Mononuclear cell (primary cell): ENCODE measurements around the gene TOP2A. TPM values are rescaled to one million over a fixed set of nuclear protein-coding genes. Genes with fewer than 3 reads are reported as not detected.

ENCODE experiments used
- H3K27me3 ChIP-seq: 2 replicates; pipeline ENCODE4 v1.6.0; 2011; ENCODE audit warnings: low read length, control low read depth; ENCODE audit not compliant: insufficient read depth
- H3K4me1 ChIP-seq: 2 replicates; pipeline ENCODE4 v1.5.1; 2011; ENCODE audit warnings: mild to moderate bottlenecking, low read length, control low read depth; ENCODE audit not compliant: insufficient read depth
- H3K4me3 ChIP-seq: 2 replicates; pipeline ENCODE4 v1.5.1; 2011; ENCODE audit warnings: mild to moderate bottlenecking, low read length, moderate library complexity
- H3K9me3 ChIP-seq: 2 replicates; pipeline ENCODE4 v1.5.1; 2011; ENCODE audit warnings: low read depth, mild to moderate bottlenecking, control low read depth, low read length
- total RNA-seq: library from RNA; depleted of rRNA; stranded (reverse); fragments of >200 nt; gene quantifications from one replicate; pipeline ENCODE4 v1.2.3, GENCODE V29; 2012

TOP2A gene
- total RNA-seq, 1 donor: 1.7 TPM

DNA sequence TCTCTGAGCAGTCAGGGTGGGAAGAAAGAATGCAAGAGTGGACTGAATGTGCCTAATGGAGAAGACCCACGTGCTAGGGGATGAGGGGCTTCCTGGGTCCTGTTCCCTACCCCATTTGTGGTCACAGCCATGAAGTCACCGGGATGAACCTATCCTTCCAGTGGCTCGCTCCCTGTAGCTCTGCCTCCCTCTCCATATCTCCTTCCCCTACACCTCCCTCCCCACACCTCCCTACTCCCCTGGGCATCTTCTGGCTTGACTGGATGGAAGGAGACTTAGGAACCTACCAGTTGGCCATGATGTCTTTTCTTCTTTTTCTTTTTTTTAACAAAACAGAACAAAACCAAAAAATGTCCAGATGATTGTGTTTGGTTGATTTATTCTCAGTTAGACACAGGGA is 39.7 kb upstream of the TOP2A start:
- H3K27me3 ChIP-seq: no peaks in the 10 kb centered on the region
- no peaks in the 10 kb centered on the region for H3K4me1 ChIP-seq
- H3K4me3 ChIP-seq: no peak overlapping the region
- H3K9me3 ChIP-seq: no peaks in the 10 kb centered on the region

DNA sequence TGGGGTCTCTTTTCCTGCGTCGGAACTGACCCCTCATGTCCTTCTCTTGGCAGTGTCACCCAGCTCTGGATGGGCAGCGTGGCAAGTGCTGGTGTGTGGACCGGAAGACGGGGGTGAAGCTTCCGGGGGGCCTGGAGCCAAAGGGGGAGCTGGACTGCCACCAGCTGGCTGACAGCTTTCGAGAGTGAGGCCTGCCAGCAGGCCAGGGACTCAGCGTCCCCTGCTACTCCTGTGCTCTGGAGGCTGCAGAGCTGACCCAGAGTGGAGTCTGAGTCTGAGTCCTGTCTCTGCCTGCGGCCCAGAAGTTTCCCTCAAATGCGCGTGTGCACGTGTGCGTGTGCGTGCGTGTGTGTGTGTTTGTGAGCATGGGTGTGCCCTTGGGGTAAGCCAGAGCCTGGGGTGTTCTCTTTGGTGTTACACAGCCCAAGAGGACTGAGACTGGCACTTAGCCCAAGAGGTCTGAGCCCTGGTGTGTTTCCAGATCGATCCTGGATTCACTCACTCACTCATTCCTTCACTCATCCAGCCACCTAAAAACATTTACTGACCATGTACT is 38.8 kb upstream of the TOP2A start:
- Histone ChIP-seq H3K4me1 (no peaks in the 10 kb centered on the region), H3K27me3 (no peaks in the 10 kb centered on the region), H3K9me3 (no peaks in the 10 kb centered on the region), H3K4me3 (no peak overlapping the region)

DNA sequence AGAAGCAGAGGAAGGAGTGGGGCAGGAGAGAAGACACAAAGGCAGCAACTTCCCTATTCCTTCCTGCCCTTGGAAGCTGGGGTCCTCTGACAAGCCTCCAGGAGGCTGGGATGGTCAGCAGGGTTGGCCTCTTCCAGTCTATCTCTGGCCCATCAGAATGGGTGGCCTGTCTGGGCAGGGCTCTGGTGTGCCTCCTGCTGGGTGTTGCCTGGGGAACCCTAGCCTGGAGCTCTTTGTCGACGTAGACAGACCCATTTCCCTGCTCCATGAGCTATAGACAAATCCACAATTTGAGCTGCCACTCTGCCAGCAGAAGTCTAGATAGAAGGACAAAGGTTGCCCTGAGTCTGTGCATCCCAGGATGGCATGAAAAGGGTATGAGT is 36.9 kb upstream of the TOP2A start:
- no peaks in the 10 kb centered on the region for H3K4me1 ChIP-seq
- H3K27me3 ChIP-seq: no peaks in the 10 kb centered on the region
- no peaks in the 10 kb centered on the region for H3K9me3 ChIP-seq
- H3K4me3 ChIP-seq: no peak overlapping the region

DNA sequence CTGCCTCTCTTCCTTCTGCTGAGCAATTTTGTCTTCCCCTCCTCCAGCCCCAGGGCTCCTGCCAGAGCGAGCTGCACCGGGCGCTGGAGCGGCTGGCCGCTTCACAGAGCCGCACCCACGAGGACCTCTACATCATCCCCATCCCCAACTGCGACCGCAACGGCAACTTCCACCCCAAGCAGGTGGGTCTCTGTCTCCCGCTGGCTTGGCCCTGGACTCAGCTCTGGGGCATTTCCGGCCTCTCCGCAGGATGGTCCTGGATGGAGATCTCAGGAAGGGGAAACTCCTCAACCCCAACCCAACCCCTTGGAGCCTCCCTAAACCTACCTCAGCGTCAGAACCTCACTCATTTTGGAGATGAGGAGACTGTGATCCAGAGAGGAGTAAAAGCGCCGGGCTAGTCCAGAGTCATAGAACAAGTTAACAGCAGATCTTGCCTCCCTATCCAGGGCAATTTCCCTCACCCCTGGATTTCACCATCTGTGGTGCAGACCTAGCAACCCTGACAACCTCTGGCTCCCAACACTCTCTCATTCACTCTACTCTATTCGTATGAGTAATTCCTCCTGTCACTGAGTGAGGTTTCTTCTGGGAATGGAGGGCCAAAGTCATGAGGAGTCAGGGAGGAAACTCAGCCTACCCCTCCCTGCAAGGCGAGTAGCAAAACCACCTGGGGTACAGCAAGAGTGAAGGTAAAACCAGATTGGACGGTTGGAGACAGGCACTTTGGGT is 36.4 kb upstream of the TOP2A start:
- Histone ChIP-seq H3K27me3 (no peaks in the 10 kb centered on the region), H3K4me1 (no peaks in the 10 kb centered on the region), H3K9me3 (no peaks in the 10 kb centered on the region), H3K4me3 (no peak overlapping the region)

DNA sequence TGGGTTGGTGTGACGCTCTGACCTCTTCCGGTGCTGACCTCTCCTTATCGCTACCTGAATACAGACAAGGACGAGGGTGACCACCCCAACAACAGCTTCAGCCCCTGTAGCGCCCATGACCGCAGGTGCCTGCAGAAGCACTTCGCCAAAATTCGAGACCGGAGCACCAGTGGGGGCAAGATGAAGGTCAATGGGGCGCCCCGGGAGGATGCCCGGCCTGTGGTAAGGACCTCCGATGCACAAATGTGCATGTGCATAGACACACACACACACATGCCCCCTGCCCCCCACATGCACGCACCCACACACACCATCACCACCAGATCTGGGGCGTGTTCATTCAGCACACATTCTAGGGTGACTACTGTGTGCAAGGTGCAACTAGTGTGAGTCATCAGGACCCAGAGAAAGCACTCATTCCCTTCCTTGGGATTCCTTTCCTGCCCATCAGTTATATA is 35.3 kb upstream of the TOP2A start:
- Histone ChIP-seq H3K9me3 (no peaks in the 10 kb centered on the region), H3K27me3 (no peaks in the 10 kb centered on the region), H3K4me1 (peaks cover 8% of the 10 kb centered on the region), H3K4me3 (no peak overlapping the region)

DNA sequence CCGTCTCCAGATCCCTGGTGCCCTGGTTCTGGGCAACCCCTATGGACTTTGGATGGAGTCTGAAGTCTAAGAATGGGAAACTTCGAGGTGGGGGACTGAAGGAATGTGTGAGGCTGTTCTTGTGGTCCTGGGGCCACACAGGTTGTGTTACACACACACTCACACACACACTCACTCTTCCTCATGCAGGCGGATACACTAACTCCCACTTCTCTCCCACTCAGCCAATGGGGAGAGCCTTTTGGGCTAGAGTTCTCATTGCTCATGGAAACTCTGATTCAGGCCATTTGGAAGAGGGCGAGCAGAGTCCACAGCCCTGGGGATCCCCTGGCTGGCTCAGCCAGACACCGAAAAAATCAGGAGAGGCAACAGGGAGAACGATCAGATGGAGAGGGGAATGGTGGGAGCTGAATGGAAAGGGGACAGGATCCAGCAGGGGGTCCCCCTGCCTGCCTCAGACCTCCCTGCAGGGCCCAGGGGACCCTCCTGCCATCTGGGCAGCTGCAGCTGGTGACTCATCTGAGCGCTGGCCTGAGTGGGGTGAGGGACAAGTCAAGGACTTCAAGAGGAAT is 34.6 kb upstream of the TOP2A start:
- peaks cover 12% of the 10 kb centered on the region for H3K4me1 ChIP-seq
- no peak overlapping the region for H3K4me3 ChIP-seq
- H3K9me3 ChIP-seq: no peaks in the 10 kb centered on the region
- H3K27me3 ChIP-seq: no peaks in the 10 kb centered on the region

DNA sequence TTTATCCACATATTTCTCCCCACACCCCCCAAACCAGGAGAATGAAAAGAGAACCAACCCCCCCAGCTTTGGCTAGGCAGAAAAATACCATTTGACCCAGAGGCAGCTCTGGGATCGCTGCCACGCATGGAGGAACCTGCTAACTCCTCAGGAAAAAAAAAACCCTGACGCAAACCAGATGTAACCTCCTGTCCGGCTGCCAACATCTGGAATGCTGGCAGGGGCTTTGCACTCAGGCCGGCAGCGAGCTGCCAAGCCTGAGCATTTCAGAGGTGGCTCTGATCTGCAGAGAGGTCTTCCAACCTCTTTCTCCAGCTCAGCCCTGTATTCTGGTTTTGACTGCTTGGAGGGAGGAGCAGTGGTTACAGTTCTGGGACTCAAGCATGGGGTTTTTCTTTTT is 33.7 kb upstream of the TOP2A start:
- Histone ChIP-seq H3K4me1 (peaks cover 12% of the 10 kb centered on the region), H3K27me3 (no peaks in the 10 kb centered on the region), H3K4me3 (no peak overlapping the region), H3K9me3 (no peaks in the 10 kb centered on the region)

DNA sequence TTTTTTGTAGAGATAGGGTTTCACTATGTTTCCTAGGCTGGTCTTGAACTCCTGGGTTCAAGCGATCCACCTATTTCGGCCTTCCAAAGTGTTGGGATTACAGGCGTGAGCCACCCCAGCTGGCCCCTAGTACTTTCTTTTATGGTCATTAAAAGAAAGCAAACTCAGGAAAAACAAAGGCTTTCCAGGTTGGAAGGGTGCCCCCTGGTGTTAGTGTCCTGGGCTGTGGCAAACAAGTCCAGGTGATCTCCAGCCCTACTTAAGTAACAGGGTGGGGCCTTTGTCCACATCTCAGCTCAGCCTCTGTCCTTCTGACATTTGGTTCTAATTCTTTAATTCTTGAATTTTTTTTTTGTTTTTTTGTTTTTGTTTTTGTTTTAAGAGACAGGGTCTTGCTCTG is 32.5 kb upstream of the TOP2A start:
- no peaks in the 10 kb centered on the region for H3K9me3 ChIP-seq
- peaks cover 17% of the 10 kb centered on the region for H3K4me1 ChIP-seq
- H3K27me3 ChIP-seq: no peaks in the 10 kb centered on the region
- no peak overlapping the region for H3K4me3 ChIP-seq

DNA sequence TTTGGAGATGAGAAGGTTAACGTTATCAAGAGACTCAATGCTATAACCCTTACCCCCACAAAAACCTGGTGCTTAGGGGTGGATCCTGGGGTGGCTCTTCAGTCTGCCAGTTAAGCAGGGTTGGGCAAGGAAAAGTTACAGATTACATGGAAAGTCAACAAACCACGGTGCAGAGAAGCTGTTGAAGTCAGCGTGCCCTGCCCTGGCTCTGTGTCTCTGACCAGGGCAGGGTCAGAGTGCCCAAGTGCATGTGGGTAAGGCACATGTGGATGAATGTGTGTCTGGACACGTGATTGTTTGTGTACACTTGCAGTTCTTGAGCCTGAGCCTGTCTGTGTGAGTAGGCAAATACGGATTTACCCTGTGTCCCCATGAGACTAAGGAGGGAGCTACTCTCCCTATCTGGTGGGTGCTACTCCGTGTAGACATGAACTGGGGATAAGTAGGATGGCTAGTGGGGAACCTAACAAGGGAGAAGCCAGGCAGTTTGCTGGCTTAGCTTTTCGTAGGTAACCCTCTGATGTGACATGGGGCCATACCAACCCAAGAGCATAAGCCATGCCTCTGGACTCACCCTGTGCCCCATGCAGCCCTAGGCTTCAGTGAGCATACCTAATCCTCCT is 31.1 kb upstream of the TOP2A start:
- Histone ChIP-seq H3K4me1 (peaks cover 31% of the 10 kb centered on the region), H3K4me3 (no peak overlapping the region), H3K27me3 (peaks cover 2% of the 10 kb centered on the region), H3K9me3 (no peaks in the 10 kb centered on the region)

DNA sequence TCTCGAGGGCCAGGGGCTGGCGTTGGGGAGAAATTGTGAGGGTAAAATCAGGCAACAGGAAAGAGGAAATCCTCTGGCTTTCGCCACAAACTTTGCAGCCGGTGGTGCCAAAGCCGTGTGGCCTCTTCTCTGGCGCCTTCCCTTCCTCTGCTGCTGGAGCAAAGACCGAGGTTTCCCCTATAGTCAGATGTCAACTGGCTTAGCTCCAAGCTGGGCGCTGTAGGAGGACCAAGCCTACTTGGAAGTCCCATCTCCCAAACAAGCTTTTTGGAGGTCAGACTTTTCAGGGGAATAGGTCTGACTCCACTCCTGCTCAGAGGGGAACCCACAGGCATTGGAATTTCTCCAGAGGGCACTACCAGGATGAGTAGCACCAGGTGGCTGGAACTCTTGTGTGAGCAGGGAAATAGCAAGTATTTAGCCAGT is 30.5 kb upstream of the TOP2A start:
- no peak overlapping the region for H3K4me3 ChIP-seq
- peaks cover 2% of the 10 kb centered on the region for H3K27me3 ChIP-seq
- H3K4me1 ChIP-seq: peaks cover 33% of the 10 kb centered on the region
- no peaks in the 10 kb centered on the region for H3K9me3 ChIP-seq

DNA sequence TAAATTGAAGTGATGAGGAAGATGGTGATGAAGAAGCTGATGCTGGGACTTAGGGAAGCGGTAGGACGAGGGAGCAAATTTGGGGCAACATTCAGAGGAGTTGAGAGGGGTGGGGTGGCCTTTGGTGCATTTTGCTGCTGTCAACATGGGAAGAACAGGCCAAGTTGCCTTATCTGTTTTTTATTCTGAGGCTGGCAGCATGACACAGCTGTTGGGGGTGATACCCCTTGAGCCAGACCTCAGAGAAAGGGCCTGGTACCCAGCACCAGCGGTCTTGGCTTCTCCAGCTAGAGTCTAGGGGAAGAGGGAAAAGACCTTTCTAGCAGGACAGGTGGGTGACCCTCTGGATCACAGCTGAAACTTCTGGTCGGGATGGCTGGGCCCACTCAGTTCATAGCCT is 30.1 kb upstream of the TOP2A start:
- no peaks in the 10 kb centered on the region for H3K9me3 ChIP-seq
- peaks cover 36% of the 10 kb centered on the region for H3K4me1 ChIP-seq
- H3K4me3 ChIP-seq: no peak overlapping the region
- H3K27me3 ChIP-seq: peaks cover 2% of the 10 kb centered on the region

DNA sequence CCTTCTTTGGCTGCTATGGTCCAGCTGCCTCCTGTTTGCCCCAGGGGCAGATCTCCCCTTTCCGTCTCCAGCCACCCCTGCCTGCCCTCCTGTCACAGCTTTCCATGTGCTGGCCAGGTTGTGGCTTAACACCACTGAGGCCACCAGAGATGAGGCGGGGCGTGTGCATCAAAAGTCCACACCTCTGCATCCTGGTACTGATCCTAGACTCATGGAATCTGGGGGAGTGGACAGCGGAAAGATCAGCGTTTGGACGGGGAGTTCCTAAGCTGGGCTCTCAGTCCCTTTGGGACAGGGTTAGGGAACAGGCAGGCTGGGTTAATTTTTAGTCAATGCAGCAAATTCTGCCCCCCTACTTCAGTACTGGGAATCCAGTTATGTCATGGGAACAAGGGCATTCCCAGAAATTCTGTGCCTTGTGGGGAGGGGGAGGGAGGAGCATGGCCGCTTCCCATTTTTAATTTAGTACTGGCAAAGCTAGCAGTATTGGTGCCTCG is 29.5 kb upstream of the TOP2A start:
- Histone ChIP-seq H3K9me3 (no peaks in the 10 kb centered on the region), H3K4me1 (peaks cover 39% of the 10 kb centered on the region)

DNA sequence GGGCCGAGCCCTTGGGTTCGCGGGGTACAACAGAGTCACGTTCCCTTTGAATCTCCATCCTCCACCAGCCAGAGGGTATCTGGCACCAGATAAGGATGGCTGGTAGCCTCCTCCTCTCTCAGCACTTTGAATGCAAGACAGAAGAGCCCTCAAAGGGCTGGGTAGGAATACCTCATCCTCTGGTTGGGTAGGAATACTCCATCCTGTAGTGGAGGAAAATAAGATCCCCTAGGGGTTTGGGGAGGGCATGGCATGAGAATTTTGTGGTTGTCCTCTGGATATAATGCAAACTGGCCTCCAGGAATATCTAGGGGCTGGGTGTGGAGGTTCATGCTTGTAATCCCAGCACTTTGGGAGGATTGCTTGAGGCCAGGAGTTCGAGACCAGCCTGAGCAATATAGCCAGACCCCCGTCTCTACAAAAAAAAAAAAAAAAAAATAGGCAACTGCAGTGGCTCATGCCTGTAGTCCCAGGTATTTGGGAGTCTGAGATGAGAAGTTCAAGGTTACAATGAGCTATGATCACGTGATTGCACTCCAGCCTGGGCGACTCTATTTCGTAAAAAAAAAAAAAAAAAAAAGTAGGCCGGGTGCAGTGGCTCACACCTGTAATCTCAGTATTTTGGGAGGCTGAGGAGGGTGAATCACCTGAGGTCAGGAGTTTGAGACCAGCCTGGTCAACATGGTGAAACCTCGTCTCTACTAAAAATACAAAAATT is 28.2 kb upstream of the TOP2A start:
- Histone ChIP-seq H3K4me1 (peaks cover 39% of the 10 kb centered on the region), H3K9me3 (no peaks in the 10 kb centered on the region), H3K27me3 (peaks cover 5% of the 10 kb centered on the region), H3K4me3 (no peak overlapping the region)

More for the DNA sequence above, 29.5 kb upstream of the TOP2A start:
- peaks cover 5% of the 10 kb centered on the region for H3K27me3 ChIP-seq
- H3K4me3 ChIP-seq: no peak overlapping the region

DNA sequence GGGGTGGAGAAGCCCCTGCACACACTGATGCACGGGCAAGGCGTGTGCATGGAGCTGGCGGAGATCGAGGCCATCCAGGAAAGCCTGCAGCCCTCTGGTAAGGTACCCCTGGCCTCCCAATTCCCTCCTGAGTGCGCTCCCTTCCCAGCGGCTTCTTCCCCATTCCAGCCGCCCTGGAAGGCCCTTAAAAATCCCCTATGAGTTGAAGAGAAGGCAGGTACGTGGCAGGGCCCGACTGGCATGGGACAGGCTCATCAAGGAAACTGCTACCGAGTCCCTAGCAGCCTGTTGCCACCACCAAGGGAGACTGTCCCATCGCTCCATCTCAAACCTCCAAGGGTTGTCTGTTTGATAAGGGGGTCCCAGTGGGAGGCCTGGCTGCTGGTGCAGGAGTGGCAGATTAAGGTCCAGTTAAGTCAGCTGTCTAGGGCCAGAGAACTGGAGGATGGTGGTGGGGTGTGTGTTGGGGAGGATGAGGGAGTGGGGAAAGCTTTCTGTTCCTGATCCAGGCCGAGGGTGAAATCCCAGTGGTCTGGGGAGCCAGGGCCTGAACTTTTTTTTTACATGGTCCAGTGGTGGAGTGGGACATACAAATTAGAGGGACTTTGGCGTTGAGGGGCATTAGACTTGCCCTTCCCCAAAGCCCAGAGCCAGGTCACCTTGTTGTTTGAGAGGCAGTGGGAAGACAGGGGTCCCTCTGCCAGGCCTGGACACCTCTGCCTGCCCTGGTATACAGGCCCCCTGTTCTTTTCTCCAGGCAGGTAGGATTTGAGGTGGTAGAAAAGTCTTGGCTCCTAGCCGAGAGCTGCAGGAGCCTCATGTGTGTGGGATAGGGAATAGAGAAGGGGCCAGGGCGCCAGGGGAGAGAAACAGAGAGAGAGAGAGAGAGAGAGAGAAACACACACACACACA is 26.5 kb upstream of the TOP2A start:
- Histone ChIP-seq H3K9me3 (no peaks in the 10 kb centered on the region), H3K27me3 (peaks cover 5% of the 10 kb centered on the region), H3K4me1 (peaks cover 39% of the 10 kb centered on the region), H3K4me3 (peak overlapping the region; percentile 31)
